Fibroblast of skin of right quadriceps (primary cell): ENCODE measurements around the gene CEP112.

Experiments
- DNase-seq: peaks from one replicate; pipeline ENCODE4 v3.0.0-alpha.2; 2013

Gene CEP112

DNA sequence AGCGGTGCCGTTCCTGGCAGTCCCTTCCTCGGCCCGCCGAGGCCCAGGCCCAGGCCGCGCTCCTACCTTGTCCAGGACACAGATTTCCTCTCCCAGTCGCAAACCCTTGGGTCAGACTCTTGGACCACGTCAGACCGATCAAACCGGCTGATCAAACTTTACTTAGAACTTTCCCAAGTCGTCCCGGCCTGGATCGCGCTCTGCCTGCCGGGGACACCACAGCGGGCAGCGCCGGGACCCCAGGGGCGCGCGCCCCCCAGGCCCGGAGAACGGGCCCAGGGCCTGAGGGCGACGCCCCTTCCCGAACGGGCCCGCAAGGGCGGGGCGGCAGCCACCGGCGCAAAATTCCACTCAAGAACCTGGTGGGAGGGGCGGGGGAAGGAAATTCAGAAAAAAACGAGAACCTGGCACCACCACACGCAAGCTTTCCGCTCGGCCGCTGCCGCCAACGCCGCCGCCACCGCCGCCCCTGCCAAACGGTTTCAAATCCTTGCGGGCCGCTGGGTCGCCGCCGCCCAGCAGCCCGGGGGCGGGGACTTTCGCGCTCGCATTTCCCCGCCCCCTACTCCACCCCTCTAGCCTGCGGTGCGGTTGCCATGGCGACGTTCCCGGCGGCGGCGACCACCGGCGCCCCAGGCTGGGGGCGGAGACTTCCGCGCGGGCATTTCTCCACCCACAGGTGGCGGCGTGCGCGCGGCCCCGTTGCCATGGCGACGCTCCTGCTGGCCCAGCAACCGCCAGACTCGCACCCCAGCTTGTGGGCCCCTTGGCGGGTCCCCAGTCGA is at the start of gene CEP112:
CEP112 (minus strand) TSS at position 541 of the 785 bp plus-strand sequence.
- DNase-seq, result peak; percentile 75

DNA sequence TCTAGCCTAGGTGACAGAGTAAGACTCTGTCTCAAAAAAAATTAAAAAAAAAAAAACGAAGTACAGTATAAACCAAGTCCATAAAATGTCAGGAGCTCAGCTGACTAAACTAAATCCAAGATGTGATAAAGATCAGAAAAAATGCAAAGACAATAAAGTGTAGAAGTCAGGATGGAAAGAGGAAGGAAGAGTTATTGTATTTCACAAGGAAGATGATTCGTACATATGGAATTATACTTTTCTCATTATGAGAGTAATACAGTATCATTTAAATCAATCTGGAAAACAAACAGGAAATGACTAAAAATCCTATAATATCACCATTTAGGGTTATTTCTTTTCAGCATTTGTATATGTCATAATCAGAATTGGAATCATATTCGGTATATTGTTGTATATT is 48.7 kb upstream of the CEP112 start:
- peak; percentile 79 for DNase-seq

DNA sequence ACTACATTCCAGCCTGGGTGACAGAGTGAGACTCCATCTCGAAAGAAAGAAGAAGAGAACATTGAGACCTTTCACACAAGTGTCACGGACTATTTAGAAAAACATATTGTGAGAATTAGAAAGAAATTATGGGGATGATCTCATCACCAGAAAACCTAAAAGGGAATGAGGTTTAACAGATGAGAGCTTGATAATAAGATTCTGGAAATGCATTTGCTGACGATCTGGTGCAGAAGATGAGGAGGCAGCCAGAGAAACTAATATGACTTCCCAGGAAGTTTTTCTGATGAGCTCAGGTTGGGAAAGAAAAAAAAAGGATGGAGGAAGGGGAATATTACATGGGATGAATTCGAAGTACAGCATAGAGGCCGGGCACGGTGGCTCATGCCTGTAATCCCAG is 48.1 kb upstream of the CEP112 start:
- peak; percentile 23 for DNase-seq

DNA sequence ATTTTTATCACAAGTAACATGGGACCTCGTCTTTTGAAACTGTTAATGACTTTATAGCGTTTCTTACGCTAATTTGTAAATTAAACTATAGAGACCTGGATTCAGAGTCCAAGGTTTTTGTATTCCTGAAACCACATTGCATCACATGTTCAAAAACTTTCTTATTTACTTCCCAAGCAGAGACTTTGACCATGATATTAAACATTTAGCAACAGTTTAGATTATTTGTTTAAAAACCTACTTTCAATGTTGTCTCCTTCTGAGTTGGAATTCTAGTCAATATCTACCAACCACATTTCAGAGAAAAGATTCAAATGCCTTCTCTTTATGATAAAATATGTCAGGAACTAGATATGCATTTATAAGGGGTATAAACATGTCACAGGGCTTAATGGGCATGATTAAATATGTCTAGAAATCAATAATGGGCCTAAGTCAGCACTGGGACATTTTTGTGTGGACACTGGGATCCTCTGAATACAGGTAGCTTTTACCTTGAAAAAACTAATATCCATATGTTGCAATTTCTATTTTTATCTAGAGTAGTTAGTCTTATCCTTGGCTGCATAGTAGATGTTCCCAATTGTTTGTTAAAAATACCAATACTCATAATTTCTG is 43.6 kb upstream of the CEP112 start:
- DNase-seq, result no peak

DNA sequence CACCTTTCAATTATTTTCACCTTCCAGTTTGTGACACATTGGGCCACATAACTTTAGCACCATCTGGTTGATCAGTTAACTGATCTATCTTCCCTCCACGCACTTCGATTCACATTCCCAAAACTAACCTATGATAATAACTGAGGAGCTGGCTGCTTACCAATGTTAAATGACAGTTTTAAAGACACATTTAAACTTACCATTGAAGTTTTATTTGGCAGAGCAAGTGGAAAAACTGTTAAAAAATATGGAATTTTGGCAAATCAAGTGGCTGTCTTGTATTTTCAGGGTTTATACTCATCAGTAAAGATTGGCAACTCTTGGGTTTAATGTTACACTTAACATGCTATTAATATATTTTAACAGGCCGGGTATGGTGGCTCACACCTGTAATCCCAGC is 42.7 kb upstream of the CEP112 start:
- no peak for DNase-seq

DNA sequence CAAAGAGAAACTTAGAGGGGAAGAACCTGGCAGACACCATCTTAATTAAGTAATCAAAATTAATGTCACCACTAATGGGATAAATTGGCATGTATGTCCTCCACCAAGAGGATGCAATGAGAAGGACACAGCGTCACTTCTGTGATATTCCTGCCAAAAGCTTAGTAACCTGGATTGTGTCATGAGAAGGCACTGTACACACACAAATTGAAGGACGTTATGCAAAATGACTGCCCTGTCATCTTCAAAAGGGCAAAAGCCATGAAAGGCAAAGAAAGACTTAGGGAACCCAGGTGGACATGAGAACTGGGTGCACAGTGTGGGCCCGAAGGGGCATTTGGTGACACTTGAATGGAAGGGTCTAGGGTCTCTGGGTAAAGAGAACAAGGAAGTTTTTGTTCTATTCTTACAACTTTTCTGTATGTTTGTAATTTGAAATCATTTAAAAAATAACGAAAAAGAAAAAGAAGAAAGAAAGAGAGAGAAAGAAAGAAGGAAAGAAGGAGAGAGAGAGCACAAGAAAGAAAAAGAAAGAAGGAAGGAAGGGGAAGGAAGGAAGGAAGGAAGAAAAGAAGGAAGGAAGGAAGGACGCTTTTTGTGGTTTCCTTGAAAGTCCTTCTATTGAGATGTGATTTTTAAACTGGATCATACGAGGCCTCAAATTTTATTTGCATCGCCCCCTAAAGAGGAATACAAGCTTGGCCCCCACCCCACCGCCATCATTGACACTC is 41.3 kb upstream of the CEP112 start:
- no peak for DNase-seq

DNA sequence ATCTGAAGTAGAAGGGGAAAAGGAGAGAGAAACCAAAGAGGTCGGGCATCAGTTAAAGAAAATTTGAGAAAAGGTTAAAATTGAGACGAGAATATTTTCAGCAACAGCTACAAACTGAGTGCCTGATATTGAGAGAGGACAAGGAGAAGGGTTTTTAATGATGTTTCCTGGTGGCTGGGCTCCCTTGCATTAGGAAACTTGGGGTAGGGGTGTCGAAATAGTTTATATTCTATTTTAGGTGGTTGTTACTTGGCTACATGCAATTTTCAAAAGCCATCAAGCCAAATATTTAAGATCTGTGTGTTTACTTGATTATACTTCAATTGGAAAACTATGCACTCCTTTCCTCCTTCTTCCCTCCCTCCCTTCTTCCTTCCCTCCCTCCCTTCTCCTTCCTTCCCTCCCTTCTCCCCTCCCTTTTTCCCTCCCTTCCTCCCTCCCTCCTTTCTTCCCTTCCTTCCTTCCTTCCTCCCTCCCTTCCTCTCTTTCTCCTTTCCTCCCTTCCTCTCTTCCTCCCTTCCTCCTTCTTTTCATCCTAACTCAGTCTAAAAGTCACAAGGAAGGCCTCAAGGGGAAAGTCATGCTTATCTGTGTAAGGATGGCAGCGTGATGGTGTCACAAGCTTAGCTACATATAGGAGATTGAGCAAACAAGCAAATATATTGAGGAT is 39.1 kb upstream of the CEP112 start:
- no peak for DNase-seq

DNA sequence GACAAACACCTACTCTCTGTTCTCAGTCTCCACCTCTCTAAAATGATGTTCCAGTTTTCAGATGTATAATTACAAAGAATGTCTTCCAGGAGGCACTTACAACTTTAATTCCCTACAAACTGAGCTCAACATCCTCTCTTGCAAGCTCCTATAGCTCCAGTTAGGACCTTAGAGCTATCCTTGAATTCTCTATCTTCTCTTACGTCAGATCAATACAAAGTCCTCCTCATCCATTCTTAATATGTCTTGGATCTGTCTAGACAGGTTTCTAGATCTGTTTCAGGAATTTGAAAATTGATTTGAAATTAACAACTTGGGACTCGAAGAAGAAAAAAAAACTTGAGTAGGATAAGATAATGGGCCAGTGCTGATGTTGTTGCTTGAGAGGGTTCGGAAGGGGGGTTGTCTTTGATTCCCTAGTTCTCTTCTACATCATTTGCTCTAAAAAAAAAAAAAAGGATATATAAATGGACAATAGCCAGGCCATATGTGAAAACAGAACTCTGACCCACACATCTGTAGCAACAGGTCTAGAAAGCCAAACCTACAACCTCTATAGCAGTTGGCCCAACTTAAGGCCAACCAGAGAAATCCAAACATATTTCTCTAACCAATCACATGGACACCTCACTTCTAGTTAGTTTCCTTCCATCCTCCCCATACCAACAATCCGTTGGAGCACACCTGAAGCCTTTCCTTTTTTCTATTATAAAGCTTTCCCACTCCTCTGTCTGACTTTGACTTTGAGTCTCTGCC is 38.0 kb upstream of the CEP112 start:
- DNase-seq, result no peak

DNA sequence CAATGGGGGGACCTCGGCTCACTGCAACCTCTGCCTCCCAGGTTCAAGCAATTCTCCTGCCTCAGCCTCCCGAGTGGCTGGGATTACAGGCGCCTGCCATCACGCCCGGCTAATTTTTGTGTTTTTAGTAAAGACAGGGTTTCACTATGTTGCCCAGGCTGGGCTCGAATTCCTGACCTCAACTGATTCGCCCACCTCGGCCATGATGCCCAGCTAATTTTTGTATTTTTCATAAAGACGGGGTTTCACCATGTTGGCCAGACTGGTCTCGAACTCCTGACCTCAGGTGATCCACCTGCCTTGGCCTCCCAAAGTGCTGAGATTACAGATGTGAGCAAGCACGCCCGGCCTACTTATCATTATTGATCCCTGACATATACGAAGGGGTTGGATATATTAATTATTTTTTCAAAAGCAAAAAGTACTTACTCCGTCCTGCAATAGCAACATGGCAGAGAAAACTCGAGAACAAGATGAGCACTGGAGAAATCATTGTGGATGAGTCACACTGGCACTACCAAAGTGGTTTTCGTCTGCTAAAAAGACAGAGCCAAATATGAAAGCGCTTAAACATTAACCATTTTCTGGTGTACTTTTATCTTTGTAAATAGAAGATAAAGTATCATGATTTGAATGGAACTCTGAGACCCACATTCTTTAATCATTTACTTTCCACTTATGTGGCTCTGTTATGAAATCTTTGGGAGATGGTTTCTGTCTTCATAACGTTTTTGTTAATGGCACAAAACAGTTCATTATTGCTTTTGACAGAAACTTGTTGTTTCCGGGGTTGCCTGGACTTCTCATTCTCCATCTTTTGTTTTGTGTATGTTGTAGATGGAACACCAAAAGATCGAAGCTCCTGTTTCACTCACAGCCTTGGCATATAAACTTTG is 37.2 kb upstream of the CEP112 start, which contains the start of gene APOH:
APOH (minus strand) TSS at position 529 of the 896 bp plus-strand sequence; CDS start at position 493, 36 bp downstream.
- DNase-seq, result no peak

DNA sequence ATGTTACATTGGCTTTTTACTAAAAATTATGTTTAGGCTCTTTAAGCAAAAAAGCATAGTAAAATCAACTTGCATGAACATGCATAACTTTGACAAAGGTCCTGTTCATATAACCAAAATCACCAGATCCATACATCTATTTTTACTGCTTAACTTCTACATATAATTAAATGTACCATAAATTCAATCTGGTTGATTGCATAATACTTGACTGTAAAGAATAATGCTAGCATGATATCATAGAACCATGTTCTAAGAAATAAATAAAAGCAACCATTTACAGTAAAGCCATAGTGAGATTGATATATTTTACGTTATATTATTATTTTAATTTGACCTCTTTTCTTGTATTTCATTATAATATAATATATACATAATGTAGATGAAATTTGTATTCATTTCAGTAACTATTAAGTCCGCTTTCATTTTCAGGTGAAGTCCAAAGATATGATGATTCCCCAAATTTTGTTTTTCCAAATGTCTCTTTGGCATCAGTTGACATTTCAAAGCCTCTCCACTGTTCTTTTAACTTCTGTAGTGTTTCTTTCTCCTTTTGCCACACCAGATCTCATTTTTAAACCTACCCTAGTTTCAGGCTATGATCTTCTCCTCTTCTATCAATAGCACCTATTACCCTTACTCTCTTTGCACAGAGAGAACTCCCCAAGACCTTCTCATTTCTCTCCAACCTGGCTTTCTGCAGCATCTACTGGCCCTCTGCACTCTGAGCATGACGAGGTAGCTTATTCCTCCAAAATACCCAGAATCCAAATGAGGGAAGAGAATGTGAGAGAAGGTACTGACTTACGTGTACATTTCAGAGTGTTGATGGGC is 35.5 kb upstream of the CEP112 start:
- DNase-seq, result no peak

DNA sequence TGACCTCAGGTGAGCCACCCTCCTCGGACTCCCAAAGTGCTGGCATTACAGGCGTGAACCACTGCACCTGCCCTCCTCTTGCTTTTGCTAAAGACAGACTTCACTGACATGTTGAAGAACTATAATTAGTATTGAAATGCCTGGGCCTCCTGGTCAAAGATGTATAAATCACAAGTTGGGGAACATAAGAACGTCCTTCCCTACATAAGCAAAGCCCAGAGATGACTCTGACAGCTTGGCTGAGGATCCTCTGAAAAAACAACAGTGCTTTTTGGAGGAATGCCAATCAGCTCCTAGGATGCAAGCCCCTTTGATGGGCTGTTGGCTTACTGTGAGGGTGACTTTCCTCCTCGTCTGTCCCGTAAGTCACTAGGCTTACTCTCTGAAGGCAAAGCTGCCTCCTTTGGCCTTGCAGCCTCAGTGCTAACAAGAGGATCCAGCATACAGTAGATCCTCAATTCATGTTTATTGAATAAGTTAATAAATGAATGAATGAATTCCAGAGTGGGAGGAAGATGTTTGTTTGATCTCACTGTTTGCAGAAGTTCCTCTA is 30.9 kb upstream of the CEP112 start:
- DNase-seq, result no peak

DNA sequence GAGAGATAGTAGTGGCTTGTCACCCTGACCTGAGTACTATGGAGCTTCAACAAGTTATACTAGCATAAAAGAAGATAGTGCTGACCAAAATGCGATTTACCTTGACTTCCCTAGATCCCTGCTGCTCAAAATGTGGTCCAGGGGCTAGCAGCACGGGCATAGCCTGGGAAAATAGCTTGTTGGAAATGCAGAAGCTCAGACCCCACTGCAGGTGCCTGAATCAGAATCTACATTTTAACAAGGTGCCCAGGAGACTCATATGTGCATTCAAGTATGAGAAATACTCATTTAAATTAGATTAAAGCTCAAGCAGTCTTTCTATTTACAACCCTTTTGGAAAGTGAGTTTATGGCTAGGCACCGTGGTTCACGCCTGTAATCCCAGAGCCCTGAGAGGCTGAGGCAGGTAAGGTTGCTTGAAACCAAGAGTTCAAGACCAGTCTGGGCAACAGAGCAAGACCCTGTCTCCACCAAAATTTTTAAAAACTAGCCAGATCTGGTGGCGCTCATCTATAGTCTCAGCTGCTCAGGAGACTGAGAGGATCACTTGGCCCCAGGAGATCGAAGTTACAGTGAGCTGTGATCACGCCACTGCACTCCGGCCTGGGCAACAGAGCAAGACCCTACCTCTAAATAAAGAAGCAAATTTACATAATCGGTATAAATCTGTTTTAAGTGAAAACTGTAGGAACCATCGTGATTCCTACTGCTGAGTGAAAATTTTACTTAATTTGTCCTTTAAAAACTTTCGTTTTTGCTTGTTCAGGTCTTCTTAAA is 30.0 kb upstream of the CEP112 start:
- no peak for DNase-seq

DNA sequence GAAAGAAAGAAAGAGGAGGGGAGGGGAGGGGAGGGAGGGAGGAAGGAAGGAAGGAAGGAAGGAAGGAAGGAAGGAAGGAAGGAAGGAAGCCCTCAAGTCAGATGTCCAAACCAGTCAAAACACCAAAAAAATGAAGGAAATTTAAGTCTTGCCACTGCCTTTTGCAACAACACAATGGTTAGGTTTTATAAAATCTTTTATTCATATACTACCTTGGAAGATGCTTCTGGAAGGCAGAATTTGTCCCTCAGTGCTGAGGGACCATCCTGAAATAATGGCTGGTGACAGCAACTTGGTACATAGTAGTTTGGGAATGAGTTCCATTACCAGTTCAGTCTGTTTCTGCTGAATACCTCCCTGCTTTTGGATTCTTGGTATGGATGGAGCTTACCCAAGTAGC is 29.4 kb upstream of the CEP112 start:
- DNase-seq, result no peak

DNA sequence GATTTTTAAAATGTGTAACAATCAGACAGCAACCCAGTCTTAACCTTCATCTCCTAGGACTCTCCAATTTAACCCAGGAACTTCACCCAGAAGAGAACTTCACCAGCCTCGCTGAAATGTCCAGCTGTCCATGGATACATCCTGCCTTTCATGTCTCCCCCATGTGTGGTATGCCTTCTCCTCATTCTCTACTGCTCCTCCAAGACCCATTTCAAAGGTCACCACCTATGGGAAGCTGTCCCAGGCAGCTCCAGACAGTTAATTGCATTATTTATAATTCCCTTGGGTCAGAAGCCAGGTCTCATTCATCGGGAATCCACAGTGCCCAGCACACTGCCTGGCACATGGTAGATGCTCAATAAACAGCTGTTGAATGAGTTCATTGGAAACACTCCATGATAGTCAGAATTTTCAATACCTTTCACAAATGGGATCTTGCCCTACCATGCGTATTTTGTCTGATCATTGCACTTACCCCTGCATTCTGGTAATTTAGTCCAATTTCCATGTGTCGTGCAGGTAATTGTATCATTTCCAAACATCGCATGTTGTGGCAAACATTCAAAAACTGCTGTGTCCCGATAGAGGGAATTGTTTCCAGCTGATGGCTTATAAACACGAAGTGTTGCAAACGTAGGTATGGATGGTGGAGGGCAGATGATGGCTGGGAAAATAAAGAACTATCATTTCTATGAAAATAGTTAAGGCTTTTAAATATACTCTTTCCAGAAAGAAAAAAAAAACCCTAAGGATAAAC is 28.3 kb upstream of the CEP112 start:
- DNase-seq, result no peak

DNA sequence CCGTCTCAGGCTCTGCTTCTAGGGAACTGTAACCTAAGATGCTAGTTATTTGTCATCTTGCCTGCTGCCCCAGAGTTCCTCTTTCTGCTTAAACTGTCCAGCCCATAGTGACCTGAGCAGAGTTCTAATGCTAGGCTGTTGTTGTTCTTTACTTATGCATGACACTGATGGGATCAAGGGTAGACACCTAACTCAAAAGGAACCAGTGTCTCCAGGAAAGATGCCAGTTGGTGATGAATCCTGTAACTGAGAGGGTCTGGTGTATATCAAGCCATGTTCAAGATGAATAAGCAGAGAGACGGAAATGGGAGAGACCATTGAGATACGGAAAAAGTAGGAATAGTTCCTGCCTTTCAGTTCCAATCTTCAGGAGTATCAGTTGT is 23.6 kb upstream of the CEP112 start:
- no peak for DNase-seq

DNA sequence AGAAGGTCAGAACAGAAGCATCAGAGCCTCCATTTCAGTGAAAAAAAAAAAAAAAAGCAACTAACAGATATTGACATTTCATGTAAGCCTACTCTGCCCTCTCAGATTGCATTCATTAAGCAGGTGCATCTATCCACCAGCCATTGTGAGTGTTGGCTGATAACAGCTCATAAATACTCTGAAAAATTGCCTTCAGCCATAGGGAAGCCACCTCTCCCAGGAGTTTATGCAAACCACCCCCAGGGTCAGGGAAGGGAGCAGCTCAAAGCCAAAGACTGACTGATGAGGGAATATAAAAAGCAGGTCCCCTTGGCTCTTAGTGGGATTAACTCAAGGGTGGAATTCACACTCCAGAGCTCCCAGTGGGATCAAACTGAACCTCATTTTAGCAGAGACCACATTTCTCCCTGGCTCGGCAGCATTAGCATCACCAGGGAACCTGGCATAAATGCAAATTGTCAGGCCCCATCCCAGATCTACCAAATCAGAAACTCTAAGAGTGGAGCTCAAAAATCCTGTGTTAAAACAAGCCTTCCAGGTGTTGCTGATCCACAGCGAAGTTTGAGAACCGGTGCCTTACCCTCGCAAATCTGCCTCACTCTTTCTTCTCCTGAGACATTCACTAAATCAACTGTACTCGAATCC is 23.1 kb upstream of the CEP112 start:
- DNase-seq, result no peak

DNA sequence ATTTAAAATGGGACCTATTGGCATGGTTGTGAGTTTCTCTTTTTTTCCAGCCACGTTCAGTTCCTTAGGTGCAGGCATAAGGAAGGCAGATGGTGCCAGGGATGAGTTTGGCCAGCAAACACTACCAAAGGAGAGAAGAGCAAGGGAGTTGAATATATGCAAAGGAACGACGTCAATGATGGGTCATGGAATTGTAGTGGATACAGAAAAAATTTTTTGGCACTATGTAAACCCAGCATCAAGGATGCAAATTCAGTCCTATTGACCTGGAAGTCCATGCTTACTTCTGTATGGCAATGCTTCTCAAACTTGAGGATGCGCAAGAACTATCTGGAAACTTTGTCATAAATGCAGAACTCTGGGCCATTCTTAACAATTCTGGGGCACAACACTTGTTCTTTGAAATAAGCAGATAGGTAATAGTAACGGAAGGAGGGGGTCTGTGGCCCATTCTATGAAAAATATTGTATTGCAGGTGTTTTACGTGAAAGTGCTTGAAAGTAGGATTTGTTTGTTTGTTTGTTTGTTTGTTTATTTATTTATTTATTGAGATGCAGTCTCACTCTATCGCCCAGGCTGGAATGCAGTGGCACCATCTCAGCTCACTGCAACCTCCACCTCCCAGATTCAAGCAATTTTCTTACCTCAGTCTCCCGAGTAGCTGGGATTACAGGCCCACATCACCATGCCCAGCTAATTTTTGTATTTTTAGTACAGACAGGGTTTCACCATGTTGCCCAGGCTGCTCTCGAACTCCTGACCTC is 19.3 kb upstream of the CEP112 start:
- DNase-seq, result no peak
